Mesothelial cell of epicardium (in vitro differentiated cells): ENCODE data around the gene PCCA. TPM values are rescaled to one million over a fixed set of nuclear protein-coding genes. Genes with fewer than 3 reads are reported as not detected.

Experiments used
- DNase-seq, 2 experiments: peaks; one replicate each; pipeline ENCODE4 v3.0.0; 2021; ENCODE audit warnings: low spot score in 2 of 2; ENCODE audit not compliant: unreplicated experiment in 2 of 2
- H3K27ac Mint-ChIP-seq: 2 replicates; pipeline ENCODE4 v1.8.0; 2021; ENCODE audit warnings: mixed read lengths
- H3K27me3 Mint-ChIP-seq: 2 replicates; pipeline ENCODE4 v1.8.0; 2021; ENCODE audit warnings: low read depth, mixed read lengths
- H3K36me3 Mint-ChIP-seq: 2 replicates; pipeline ENCODE4 v1.8.0; 2021; ENCODE audit warnings: mixed read lengths
- H3K4me1 Mint-ChIP-seq: 2 replicates; pipeline ENCODE4 v1.8.0; 2021; ENCODE audit warnings: mixed read lengths
- H3K4me3 Mint-ChIP-seq: 2 replicates; pipeline ENCODE4 v1.8.0; 2021; ENCODE audit warnings: mild to moderate bottlenecking, moderate library complexity, mixed read lengths
- H3K9me3 Mint-ChIP-seq: 2 replicates; pipeline ENCODE4 v1.8.0; 2021; ENCODE audit warnings: mixed read lengths
- CTCF ChIP-seq: fragments of 200-600 bp; sonication (generic); IDR thresholded peaks from one replicate; pipeline ENCODE4 v1.5.0; 2021; ENCODE audit warnings: antibody characterized with exemption; ENCODE audit not compliant: unreplicated experiment
- total RNA-seq: library from RNA; stranded (reverse); gene quantifications from 3 replicates; pipeline ENCODE4 v1.2.1, GENCODE V29; 2021

Gene PCCA
- total RNA-seq, 1 donor from 2014 or later: 41.6 TPM

DNA sequence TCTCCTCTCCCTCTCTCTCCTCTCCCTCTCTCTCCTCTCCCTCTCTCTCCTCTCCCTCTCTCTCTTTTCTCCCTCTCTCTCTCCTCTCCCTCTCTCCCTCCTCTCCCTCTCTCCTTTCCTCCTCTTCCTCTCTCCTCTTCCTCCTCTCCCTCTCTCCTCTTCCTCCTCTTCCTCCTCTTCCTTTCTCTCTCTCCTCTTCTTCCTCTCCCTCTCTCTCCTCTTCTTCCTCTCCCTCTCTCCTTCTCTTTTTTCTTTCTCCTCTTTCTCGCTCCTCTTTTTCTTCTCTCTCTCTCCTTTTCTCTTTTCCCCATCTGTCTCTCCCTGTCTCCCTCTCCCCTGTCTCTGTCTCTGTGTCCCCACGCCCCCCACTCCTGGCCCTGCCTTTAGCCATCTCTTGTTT lies 363.0 kb downstream of the PCCA start:
- H3K4me1 Mint-ChIP-seq: peaks cover 2% of the 10 kb centered on the region
- peaks cover 19% of the 10 kb centered on the region for H3K36me3 Mint-ChIP-seq
- TF ChIP-seq CTCF: no peak
- H3K27me3 Mint-ChIP-seq: no peaks in the 10 kb centered on the region
- no peak overlapping the region for H3K4me3 Mint-ChIP-seq
- peaks cover 4% of the 10 kb centered on the region for H3K9me3 Mint-ChIP-seq
- no peak overlapping the region for H3K27ac Mint-ChIP-seq
- no peak for DNase-seq

DNA sequence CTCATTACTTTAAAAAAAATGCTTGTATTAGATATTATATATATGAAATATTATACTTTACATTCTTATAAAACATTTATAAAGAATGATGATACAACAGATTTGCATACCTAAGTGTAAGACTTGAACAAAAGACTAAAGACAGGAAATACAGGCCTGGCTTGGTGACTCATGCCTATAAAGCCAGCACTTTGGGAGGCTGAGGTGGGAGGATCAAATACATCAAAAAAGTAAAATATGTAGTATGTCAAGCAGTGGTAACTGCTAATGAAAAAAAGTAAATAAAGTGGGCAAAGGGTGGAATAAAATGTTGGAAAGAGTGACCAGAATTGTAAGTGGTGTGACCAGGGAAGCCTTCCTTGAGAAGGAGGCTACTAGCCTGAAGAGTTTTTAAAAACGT lies 366.0 kb downstream of the PCCA start:
- H3K9me3 Mint-ChIP-seq: peaks cover 3% of the 10 kb centered on the region
- H3K27me3 Mint-ChIP-seq: no peaks in the 10 kb centered on the region
- DNase-seq: no peak
- H3K27ac Mint-ChIP-seq: no peak overlapping the region
- no peaks in the 10 kb centered on the region for H3K4me1 Mint-ChIP-seq
- H3K4me3 Mint-ChIP-seq: no peak overlapping the region
- peaks cover 11% of the 10 kb centered on the region for H3K36me3 Mint-ChIP-seq
- no peak for TF ChIP-seq CTCF

DNA sequence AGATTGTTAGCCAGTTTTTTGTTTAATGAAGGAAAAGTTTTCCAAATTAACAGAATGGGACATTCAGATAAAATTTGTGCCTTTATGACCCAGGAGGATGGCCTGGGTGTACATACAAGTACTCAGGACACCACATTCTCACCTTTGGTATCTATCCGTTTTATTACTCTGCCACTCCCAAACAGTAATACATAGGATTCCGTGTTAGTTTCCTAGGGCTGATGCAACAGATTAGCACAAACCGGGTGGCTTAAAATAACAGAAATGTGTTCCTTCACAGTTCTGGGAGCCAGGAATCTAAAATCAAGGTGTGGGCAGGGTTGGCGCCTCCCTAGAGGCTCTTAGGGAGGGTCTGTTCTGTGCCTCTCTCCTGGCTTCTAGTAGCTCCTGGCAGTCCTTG lies 369.8 kb downstream of the PCCA start:
- H3K27ac Mint-ChIP-seq: no peak overlapping the region
- peaks cover 4% of the 10 kb centered on the region for H3K9me3 Mint-ChIP-seq
- H3K4me3 Mint-ChIP-seq: no peak overlapping the region
- peaks cover 9% of the 10 kb centered on the region for H3K36me3 Mint-ChIP-seq
- no peak for TF ChIP-seq CTCF
- no peaks in the 10 kb centered on the region for H3K4me1 Mint-ChIP-seq
- no peak for DNase-seq
- no peaks in the 10 kb centered on the region for H3K27me3 Mint-ChIP-seq

GRCh38 chr13:100459747-100460146 lies 370.9 kb downstream of the PCCA start:
- no peak for DNase-seq
- no peaks in the 10 kb centered on the region for H3K4me1 Mint-ChIP-seq
- TF ChIP-seq CTCF: no peak
- no peak overlapping the region for H3K4me3 Mint-ChIP-seq
- no peak overlapping the region for H3K27ac Mint-ChIP-seq
- peaks cover 9% of the 10 kb centered on the region for H3K36me3 Mint-ChIP-seq
- peaks cover 4% of the 10 kb centered on the region for H3K9me3 Mint-ChIP-seq
- no peaks in the 10 kb centered on the region for H3K27me3 Mint-ChIP-seq

- no peaks in the 10 kb centered on the region for H3K4me1 Mint-ChIP-seq
- H3K27ac Mint-ChIP-seq: no peak overlapping the region
- TF ChIP-seq CTCF: no peak
- no peak for DNase-seq
- H3K9me3 Mint-ChIP-seq: peaks cover 4% of the 10 kb centered on the region
- no peak overlapping the region for H3K4me3 Mint-ChIP-seq
- H3K27me3 Mint-ChIP-seq: no peaks in the 10 kb centered on the region
- peaks cover 9% of the 10 kb centered on the region for H3K36me3 Mint-ChIP-seq
Observed at GRCh38 chr13:100460266-100460665, 371.4 kb downstream of the PCCA start.

- DNase-seq: no peak
- Mint-ChIP-seq H3K27ac (no peak overlapping the region), H3K4me3 (no peak overlapping the region), H3K36me3 (peaks cover 9% of the 10 kb centered on the region), H3K4me1 (no peaks in the 10 kb centered on the region), H3K9me3 (peaks cover 4% of the 10 kb centered on the region), H3K27me3 (no peaks in the 10 kb centered on the region)
- TF ChIP-seq CTCF: no peak
Observed at GRCh38 chr13:100460791-100461190, 371.9 kb downstream of the PCCA start.
